ENCODE results near the gene KCNC3.
"Not testable (repeated sequence)": the region's sequence is repeated elsewhere in the genome, so short reads cannot be mapped to it uniquely, and the experiment has no call there.

KCNC3 gene

DNA sequence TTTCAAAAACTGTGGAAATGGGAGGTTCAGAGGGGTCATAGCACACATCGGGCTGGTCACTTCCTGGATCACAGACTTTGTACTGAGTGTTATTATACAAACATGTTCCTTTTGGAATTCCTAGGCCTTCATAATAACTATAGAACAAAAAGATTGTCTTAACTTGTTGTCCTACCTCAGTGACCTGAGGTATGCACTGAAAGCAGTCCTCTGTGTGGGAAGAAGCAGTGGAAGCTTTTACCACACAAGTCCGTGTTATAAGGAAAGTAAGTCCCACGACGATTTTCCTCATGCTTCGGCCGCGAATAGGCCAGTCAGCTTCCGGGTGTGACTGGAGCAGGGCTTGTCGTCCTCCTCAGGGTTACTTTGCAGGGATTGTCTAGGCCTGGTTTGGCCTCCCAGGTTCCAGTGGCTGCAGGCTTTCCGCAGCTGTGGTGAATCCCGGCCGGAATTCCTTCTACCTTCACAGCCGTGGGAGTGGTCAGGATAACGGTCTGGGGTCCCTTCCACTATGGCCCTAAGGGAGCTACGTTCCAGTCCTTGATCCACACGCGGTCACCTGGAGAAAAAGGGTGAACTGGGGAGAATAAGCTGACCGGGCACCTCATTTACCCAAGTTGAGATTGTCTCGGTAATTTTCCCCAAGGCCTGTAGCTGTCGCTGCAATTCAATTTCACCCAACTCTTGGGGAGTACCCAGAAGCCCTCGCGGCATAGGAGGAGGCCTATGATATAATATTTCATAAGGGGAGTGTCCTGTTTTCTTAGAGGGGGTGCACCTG, 20.3 kb upstream of the KCNC3 start:
- no peak for DNase-seq (ENCODE audit: low read depth)
- H3K4me3 ChIP-seq (ENCODE audit: low read length) = no peak overlapping the region
- TF ChIP-seq, protein P1, sequence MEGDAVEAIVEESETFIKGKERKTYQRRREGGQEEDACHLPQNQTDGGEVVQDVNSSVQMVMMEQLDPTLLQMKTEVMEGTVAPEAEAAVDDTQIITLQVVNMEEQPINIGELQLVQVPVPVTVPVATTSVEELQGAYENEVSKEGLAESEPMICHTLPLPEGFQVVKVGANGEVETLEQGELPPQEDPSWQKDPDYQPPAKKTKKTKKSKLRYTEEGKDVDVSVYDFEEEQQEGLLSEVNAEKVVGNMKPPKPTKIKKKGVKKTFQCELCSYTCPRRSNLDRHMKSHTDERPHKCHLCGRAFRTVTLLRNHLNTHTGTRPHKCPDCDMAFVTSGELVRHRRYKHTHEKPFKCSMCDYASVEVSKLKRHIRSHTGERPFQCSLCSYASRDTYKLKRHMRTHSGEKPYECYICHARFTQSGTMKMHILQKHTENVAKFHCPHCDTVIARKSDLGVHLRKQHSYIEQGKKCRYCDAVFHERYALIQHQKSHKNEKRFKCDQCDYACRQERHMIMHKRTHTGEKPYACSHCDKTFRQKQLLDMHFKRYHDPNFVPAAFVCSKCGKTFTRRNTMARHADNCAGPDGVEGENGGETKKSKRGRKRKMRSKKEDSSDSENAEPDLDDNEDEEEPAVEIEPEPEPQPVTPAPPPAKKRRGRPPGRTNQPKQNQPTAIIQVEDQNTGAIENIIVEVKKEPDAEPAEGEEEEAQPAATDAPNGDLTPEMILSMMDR (conservative IDR thresholded peaks at IDR 0.05; ENCODE audit: low read length) = no peak

DNA sequence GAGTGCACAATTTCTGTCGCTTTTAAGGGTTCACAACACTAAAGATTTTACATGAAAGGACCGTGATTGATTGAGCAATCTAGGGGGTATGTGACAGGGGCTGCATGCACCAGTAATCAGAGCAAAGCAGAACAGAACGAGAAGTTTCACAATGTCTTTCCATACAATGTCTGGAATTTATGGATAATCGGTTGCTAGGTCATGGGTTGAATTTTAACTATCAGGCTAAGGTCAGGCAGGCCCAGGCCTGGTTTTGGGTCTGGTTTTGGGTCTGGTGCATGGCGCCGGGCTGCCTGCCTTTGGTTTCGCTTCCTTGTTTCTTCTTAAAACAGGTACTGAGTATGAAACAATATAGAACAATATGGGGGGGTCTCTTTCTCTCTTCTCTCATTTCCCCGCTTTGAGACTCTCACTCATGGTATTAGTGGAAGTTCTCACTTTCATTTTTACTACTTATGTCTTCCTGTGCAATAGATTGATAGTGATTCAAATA, 18.0 kb upstream of the KCNC3 start:
- DNase-seq (ENCODE audit: low read depth) = not testable (repeated sequence)

DNA sequence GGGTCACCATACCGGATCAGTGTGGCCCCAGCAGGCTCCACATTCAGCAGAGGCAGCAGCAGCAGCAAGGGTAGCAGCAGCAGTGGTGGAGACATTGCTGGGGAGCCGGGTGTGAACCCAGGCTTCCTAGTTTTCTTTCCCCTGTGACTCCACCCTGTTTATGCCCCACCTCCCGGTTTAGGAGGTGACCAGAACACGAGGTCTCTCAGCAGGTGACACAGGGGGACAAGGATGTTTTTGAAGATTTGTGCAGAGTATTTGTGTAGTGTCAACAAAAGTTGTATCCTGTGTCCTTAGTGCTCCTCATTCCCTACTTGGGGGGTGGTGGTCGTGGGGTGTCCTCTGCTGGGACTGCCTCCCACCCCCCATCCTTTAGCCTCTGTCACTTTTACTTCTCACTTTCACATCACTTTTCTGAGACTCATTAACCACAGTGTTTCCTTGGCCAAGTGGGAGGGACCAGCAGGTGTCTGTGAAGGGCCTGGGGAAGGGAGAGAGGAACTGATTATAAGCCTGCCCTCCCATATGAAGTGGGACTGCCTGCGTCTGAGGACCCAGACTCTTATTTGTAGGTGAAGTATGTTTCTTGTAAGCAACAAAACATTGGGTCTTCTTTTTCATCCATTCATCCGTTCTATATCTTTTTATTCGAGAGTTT, 15.6 kb upstream of the KCNC3 start:
- H3K4me3 ChIP-seq (ENCODE audit: low read length) = no peak overlapping the region
- TF ChIP-seq, protein P1 (conservative IDR thresholded peaks at IDR 0.05; ENCODE audit: low read length) = no peak
- no peak for DNase-seq (ENCODE audit: low read depth)

More for the DNA sequence above, 18.0 kb upstream of the KCNC3 start:
- not testable (repeated sequence) for H3K4me3 ChIP-seq (ENCODE audit: low read length)

DNA sequence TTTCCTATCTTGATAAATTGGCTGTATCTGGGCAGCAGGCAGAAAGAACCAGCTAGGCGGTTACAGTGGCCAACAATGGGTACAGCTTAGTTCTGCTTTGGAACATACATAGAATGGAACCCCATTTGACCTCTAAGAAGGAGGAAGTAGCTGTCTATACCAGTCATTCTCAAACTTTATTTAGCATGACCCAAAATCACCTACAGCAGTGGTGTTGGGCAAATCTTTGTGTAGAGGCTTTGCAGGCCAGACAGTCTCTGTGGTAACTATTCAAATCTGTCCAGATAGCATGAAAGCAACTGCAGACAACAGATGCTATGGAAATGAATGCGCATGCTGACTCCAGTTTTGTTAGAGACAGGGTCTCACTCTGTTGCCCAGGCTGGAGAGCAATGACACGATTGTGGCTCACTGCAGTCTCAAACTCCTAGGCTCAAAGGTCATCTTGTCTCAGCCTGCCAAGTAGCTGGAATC, 12.0 kb upstream of the KCNC3 start:
- TF ChIP-seq, protein P1 (conservative IDR thresholded peaks at IDR 0.05; ENCODE audit: low read length) = no peak
- no peak overlapping the region for H3K4me3 ChIP-seq (ENCODE audit: low read length)

DNA sequence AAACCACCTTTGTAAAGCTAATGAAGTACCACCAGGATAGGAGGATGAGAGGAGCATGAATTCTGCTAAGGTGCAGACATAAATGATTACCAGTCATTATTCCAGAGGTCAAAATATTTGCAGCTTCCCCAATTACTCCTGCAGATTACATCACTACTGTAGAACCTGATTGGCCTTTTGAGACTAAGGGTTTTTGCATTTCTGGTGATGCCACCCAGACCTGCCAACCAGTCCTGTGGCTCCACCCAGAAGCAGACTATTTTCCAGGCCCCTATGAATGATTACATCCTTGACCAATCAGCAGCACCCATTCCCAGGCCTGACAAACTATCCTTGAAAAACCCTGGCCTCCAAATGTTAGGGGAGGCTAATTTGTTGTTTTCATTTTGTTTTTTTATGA, 11.2 kb upstream of the KCNC3 start:
- DNase-seq (ENCODE audit: low read depth) = no peak
- H3K4me3 ChIP-seq (ENCODE audit: low read length) = no peak overlapping the region
- TF ChIP-seq, protein P1 (conservative IDR thresholded peaks at IDR 0.05; ENCODE audit: low read length) = no peak

More for the DNA sequence above, 12.0 kb upstream of the KCNC3 start:
- no peak for DNase-seq (ENCODE audit: low read depth)

DNA sequence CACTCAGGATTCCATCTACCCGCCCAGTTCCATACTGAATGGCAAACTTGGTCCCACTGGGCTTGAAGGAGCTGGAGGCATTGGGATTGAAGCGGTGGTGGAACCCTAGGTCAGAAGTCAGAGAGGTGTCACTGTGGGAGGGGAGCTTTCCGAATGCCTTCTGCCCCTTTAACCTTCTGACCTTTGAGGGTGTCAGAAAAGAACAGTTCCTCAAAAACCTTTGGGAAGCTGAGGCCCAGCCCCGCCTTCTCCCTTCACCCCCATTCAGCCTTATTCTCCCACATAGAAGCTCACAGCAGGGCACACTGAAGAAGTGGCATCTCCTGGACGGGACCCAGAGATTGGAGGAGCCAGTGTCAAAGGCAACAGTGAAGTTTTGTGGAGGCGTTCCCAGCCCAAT, 7.9 kb upstream of the KCNC3 start:
- not testable (repeated sequence) for H3K4me3 ChIP-seq (ENCODE audit: low read length); DNase-seq (ENCODE audit: low read depth)

DNA sequence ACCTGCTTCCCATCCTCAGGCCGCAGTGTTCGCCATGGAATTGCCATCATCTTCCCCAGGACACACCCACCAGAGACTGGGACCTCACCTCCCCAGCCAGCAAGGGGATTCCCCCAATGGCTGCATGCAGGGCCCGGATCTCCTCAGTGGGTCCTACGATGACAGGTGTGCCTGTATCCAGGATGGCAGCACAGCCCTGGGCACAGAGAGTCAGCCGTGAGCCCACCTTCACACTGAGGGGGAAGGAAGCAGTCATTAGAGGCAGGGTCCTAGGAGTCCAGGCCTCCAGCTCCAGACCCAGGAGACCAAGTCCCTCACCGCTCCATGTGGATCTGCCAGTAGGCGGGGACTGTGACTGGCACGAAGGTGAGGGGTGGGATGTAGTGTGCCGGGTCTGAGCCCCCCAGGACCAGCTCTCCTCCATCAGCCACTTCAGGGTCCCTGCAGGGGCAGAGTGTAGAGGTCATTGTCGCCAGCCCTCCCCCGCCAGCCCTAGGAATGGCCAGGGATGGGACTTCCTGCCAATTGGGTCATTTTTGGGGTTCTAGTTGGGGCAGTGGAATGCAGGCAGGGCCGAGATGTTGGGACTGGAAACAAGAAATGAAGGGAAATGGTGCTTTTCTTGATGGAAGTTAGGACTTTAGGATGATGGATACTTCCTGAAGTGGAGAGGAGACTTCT, 5.7 kb upstream of the KCNC3 start:
- no peak overlapping the region for H3K4me3 ChIP-seq (ENCODE audit: low read length)
- no peak for DNase-seq (ENCODE audit: low read depth)
- TF ChIP-seq, protein P1 (conservative IDR thresholded peaks at IDR 0.05; ENCODE audit: low read length) = no peak
